Measurements from ENCODE around the gene BBS9. TPM values are rescaled to one million over a fixed set of nuclear protein-coding genes. Genes with fewer than 3 reads are reported as not detected.
"Not testable (repeated sequence)": the region's sequence is repeated elsewhere in the genome, so short reads cannot be mapped to it uniquely, and the experiment has no call there.

BBS9 gene
- polyA plus RNA-seq, 1 experiment, result 6.5 TPM

DNA sequence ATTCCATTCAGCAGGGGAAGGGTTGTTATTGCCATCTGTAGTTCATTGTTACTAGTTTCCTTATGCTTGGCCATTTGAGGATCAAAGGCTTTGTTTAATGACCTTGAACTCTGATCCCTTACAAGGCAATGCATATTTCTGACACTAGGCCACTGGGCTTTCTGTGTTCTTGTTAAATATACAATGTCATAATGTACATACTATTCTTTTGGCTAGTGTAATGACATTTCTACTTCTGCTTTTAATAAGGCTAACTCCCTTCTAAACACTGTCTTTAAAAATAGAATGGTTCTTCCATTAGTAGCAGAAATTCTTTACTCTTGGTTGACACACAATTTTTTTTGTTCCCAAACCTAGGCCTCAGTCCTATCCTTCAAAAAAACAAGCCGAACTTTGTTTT lies 86.6 kb downstream of the BBS9 start:
- no peaks in the 10 kb centered on the region; the same call in none of the 2 replicates for H3K36me3 ChIP-seq (ENCODE audit: control insufficient read depth, insufficient read depth, low read length)
- POLR2A ChIA-PET, result no interaction called here
- no peak for DNase-seq (ENCODE audit: low read depth)

DNA sequence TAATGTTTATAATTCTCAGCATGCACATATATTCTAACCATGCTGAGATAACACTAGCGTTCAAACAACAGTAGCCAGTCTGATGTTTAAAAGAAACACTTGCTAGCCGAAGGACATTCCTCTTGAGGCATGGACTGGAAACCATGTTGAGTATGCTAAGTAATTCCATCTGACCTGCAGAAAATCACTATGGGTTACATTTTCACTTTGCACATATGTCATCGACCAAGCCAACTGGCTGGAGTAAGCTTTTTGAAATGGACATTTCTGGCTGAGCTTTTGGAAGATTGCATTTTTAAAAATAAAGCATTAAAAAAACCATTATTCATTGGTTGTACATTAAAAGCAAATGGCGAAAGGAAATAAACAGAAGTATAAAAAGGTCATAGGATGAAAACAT lies 88.2 kb downstream of the BBS9 start:
- no peaks in the 10 kb centered on the region for H3K27me3 ChIP-seq (ENCODE audit: control insufficient read depth, insufficient read depth, low read length)
- ChIA-PET POLR2A (no interaction called here), CTCF (no interaction called here)
- TF ChIP-seq, protein P1, sequence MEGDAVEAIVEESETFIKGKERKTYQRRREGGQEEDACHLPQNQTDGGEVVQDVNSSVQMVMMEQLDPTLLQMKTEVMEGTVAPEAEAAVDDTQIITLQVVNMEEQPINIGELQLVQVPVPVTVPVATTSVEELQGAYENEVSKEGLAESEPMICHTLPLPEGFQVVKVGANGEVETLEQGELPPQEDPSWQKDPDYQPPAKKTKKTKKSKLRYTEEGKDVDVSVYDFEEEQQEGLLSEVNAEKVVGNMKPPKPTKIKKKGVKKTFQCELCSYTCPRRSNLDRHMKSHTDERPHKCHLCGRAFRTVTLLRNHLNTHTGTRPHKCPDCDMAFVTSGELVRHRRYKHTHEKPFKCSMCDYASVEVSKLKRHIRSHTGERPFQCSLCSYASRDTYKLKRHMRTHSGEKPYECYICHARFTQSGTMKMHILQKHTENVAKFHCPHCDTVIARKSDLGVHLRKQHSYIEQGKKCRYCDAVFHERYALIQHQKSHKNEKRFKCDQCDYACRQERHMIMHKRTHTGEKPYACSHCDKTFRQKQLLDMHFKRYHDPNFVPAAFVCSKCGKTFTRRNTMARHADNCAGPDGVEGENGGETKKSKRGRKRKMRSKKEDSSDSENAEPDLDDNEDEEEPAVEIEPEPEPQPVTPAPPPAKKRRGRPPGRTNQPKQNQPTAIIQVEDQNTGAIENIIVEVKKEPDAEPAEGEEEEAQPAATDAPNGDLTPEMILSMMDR (IDR thresholded peaks at IDR 0.05; ENCODE audit: insufficient read depth, low read depth, low read length), result no peak
- H3K36me3 ChIP-seq (ENCODE audit: control insufficient read depth, insufficient read depth, low read length), result no peaks in the 10 kb centered on the region; the same call in 1 of the 2 replicates
- DNase-seq (ENCODE audit: low read depth), result no peak
- H3K4me3 ChIP-seq (ENCODE audit: low read depth, low read length), result no peak overlapping the region

More for the DNA sequence above, 86.6 kb downstream of the BBS9 start:
- Histone ChIP-seq H3K4me3 (ENCODE audit: low read depth, low read length) (no peak overlapping the region), H3K27me3 (ENCODE audit: control insufficient read depth, insufficient read depth, low read length) (no peaks in the 10 kb centered on the region)
- TF ChIP-seq, protein P1 (IDR thresholded peaks at IDR 0.05; ENCODE audit: insufficient read depth, low read depth, low read length), result no peak
- CTCF ChIA-PET, result no interaction called here

DNA sequence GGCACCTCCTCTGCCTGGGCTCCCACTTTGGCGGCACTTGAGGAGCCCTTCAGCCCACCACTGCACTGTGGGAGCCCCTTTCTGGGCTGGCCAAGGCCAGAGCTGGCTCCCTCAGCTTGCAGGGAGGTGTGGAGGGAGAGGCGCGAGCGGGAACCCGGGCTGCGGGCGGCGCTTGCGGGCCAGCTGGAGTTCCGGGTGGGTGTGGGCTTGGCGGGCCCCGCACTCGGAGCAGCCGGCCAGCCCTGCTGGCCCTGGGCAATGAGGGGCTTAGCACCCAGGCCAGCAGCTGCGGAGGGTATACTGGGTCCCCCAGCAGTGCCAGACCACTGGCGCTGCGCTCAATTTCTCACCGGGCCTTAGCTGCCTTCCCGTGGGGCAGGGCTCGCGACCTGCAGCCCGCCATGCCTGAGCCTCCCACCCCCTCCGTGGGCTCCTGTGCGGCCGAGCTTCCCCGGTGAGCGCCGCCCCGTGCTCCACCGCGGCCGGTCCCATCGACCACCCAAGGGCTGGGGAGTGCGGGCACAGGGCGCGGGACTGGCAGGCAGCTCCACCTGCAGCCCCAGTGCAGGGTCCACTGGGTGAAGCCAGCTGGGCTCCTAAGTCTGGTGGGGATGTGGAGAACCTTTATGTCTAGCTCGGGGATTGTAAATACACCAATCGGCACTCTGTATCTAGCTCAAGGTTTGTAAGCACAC lies 89.6 kb downstream of the BBS9 start:
- DNase-seq (ENCODE audit: low read depth); H3K27me3 ChIP-seq (ENCODE audit: control insufficient read depth, insufficient read depth, low read length); CTCF ChIA-PET; POLR2A ChIA-PET; H3K4me3 ChIP-seq (ENCODE audit: low read depth, low read length); H3K36me3 ChIP-seq (ENCODE audit: control insufficient read depth, insufficient read depth, low read length): not testable (repeated sequence)

DNA sequence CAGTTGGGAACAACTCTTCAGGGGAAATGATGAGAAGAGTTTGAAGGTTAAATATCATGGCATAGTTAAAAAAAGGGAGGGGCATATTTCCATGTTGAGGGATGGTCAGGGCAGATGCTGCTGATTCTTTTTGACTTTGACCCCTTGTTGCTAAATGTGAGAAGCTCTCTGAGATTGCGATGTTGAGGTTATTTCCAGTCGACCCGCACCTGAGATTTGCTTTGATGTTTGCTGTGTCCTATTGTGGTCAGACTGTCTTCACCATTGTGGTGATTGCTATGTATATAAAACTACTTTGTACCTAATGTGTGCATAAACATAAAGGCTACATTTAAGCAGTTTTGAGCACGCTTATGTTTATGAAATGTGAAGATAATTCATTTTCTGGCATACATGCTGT lies 90.9 kb downstream of the BBS9 start:
- ChIA-PET CTCF (no interaction called here), POLR2A (no interaction called here)
- DNase-seq (ENCODE audit: low read depth), result no peak
- no peak overlapping the region for H3K4me3 ChIP-seq (ENCODE audit: low read depth, low read length)
- H3K36me3 ChIP-seq (ENCODE audit: control insufficient read depth, insufficient read depth, low read length), result no peaks in the 10 kb centered on the region
- TF ChIP-seq, protein P1 (IDR thresholded peaks at IDR 0.05; ENCODE audit: insufficient read depth, low read depth, low read length), result no peak
- H3K27me3 ChIP-seq (ENCODE audit: control insufficient read depth, insufficient read depth, low read length), result no peaks in the 10 kb centered on the region

DNA sequence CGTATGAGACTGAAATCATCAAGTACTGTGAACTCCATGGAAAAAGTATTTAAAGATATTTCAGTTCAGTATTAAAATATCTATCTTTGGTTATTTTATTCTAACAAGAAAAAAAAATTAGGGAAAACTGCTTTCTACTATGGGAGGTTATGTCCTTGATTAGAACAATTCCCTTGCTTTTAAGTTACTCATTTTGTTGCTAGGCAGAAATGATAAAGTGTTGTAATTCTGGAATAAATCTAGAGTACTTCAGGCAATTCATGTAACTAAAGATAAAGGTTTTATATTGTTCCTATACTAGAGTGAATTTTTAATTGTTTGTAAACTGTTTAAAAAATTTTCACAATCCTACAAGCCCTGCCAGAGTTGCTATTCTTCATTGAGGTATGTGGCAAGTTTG lies 92.0 kb downstream of the BBS9 start:
- ChIA-PET CTCF (no interaction called here), POLR2A (no interaction called here)
- DNase-seq (ENCODE audit: low read depth), result no peak
- Histone ChIP-seq H3K27me3 (ENCODE audit: control insufficient read depth, insufficient read depth, low read length) (no peaks in the 10 kb centered on the region), H3K36me3 (ENCODE audit: control insufficient read depth, insufficient read depth, low read length) (no peaks in the 10 kb centered on the region), H3K4me3 (ENCODE audit: low read depth, low read length) (no peak overlapping the region)
- TF ChIP-seq, protein P1 (IDR thresholded peaks at IDR 0.05; ENCODE audit: insufficient read depth, low read depth, low read length), result no peak

DNA sequence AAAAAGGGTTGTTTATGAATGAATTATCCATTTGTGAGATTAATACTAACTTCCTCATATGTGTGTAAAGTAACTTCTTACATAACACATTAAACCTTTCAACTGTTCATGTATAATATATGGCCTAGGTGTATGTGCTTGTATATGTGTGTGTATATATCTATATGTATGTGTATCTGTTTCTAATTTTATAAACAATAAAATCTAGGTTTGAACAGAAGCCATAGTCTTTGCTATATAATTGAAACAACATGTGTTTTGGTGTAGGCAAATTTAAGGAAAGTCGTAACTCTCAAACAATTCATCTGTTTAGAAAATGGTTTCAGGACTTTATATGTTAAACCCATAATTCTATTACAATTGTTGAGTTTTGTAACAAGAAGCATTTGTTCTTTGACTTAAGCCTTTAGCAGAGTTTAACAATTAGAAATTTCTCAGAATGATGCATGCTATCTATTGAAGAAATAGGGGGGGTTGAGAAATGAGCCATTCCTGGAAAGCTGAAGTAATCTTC lies 103.3 kb downstream of the BBS9 start:
- Histone ChIP-seq H3K27me3 (ENCODE audit: control insufficient read depth, insufficient read depth, low read length) (no peaks in the 10 kb centered on the region), H3K36me3 (ENCODE audit: control insufficient read depth, insufficient read depth, low read length) (no peaks in the 10 kb centered on the region), H3K4me3 (ENCODE audit: low read depth, low read length) (no peak overlapping the region)
- ChIA-PET POLR2A (no interaction called here), CTCF (interaction anchor here (0.7 to 0.9 kb wide), 2 partner anchors 10 kb away, joined by 3 to 4 read pairs; no protein-coding TSS in a partner anchor)
- no peak for DNase-seq (ENCODE audit: low read depth)
- TF ChIP-seq, protein P1 (IDR thresholded peaks at IDR 0.05; ENCODE audit: insufficient read depth, low read depth, low read length), result no peak

All from BJ (cell line).